Stomach (tissue), 4 donors: ENCODE measurements around the gene CGREF1.

Source experiments
- CTCF ChIP-seq, 7 experiments: fragments of 450-650 bp in 4 of 7; fragments of 200-600 bp in 3 of 7; sonication (generic) in 3 of 7; IDR thresholded peaks; one replicate each; pipeline ENCODE4 v1.5.1; 2016 to 2019; ENCODE audit warnings: antibody characterized with exemption in 7 of 7, control low read depth in 2 of 7, mild to moderate bottlenecking in 1 of 7
- POLR2A ChIP-seq, 4 donors: fragments of 450-650 bp; IDR thresholded peaks; one replicate each; pipeline ENCODE4 v1.6.1; 2016; ENCODE audit warnings: antibody characterized with exemption in 4 of 4, control low read depth in 2 of 4, mild to moderate bottlenecking in 1 of 4, moderate library complexity in 1 of 4

DNA sequence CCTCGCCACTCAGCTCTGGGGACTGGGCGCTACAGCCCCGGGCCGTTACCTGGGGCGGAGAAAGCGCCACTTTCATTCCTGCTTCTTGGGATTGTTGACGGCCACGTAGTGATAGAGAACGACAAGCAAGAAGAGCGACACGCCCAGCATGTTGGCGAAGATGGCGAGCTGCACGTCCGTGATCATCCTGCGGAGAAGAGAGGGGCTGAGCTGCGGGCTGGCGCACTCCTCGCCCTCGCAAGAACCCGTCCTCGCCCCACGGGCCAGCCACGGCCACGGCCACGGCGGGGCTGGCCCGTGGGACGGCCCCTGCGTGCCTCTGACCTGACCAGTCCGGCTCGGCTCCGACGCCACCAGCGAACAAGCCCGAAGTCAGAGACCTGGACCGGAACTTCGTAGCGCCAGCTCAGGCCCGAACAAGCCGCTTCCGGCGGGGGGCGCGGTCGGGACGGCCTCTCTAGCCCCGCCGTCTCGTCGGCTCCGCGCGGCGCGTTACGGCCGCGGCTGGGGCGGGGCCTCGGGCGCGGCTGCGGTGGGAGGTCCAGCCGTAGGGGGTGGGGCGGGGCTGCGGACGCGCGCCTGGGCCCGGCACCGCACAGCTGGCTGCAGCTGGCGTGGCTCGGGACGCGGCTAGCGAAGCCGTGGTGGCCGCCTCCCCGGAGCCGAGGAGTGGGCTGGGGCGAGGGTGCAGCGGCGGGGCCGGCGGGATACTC lies 47.5 kb downstream of the CGREF1 start, which contains the start of gene OST4:
- TF ChIP-seq POLR2A (IDR thresholded peaks at IDR 0.05) (no peak), CTCF (IDR thresholded peaks at IDR 0.05) (peak in 1 of 7 experiments; percentile 24)
